Neuronal stem cell (in vitro differentiated cells): ENCODE data around the gene HNMT.

ENCODE experiments used
- DNase-seq: peaks from one replicate; pipeline ENCODE4 v3.0.0-alpha.2; 2013; ENCODE audit warnings: low spot score
- H2AFZ ChIP-seq: one replicate; pipeline ENCODE4 v1.6.1; 2013; ENCODE audit warnings: mild to moderate bottlenecking, low read length, inconsistent platforms
- H2AK5ac ChIP-seq: 2 replicates; pipeline ENCODE4 v1.6.1; 2013; ENCODE audit warnings: low read depth, mild to moderate bottlenecking, inconsistent platforms, low read length, moderate library complexity, mixed read lengths
- H2BK120ac ChIP-seq: 2 replicates; pipeline ENCODE4 v1.6.1; 2013; ENCODE audit warnings: low read depth, mild to moderate bottlenecking, inconsistent platforms, low read length, moderate library complexity, mixed read lengths
- H2BK12ac ChIP-seq: one replicate; pipeline ENCODE4 v1.6.1; 2013; ENCODE audit warnings: low read length, inconsistent platforms
- H2BK15ac ChIP-seq: 2 replicates; pipeline ENCODE4 v1.6.1; 2013; ENCODE audit warnings: mild to moderate bottlenecking, low read length, inconsistent platforms, mixed read lengths
- H2BK5ac ChIP-seq: one replicate; pipeline ENCODE4 v1.6.1; 2013; ENCODE audit warnings: inconsistent platforms, mild to moderate bottlenecking, low read length, moderate library complexity
- H3K14ac ChIP-seq: one replicate; pipeline ENCODE4 v1.6.1; 2013; ENCODE audit warnings: low read length, inconsistent platforms
- H3K18ac ChIP-seq: 2 replicates; pipeline ENCODE4 v1.6.1; 2013; ENCODE audit warnings: low read length, inconsistent platforms
- H3K23ac ChIP-seq: 2 replicates; pipeline ENCODE4 v1.6.1; 2013; ENCODE audit warnings: low read depth, mild to moderate bottlenecking, mixed read lengths, low read length, inconsistent platforms; ENCODE audit not compliant: poor library complexity
- H3K27ac ChIP-seq: replicated peaks from 3 replicates; pipeline ENCODE4 v1.5.1; 2013; ENCODE audit warnings: low read length, inconsistent platforms
- H3K27me3 ChIP-seq, 3 experiments: 2 replicates each; pipeline ENCODE4 v1.6.1; 2013; ENCODE audit warnings: low read length in 3 of 3, mild to moderate bottlenecking in 2 of 3, inconsistent platforms in 1 of 3, low read depth in 1 of 3, mixed read lengths in 1 of 3, moderate library complexity in 1 of 3; ENCODE audit not compliant: control insufficient read depth in 3 of 3, insufficient read depth in 3 of 3
- H3K36me3 ChIP-seq, 2 donors: replicated peaks in 1 of 2; 2 replicates each; pipeline ENCODE4 v1.6.1; 2013; ENCODE audit warnings: low read length in 2 of 2; ENCODE audit not compliant: control insufficient read depth in 2 of 2, insufficient read depth in 2 of 2
- H3K4ac ChIP-seq: 2 replicates; pipeline ENCODE4 v1.6.1; 2013; ENCODE audit warnings: inconsistent platforms, mild to moderate bottlenecking, low read length, moderate library complexity
- H3K4me1 ChIP-seq, 2 donors: 1 replicate in 1 of 2; 2 replicates in 1 of 2; pipeline ENCODE4 v1.6.1; 2013; ENCODE audit warnings: low read length in 2 of 2, low read depth in 1 of 2; ENCODE audit not compliant: control insufficient read depth in 2 of 2, insufficient read depth in 1 of 2
- H3K4me2 ChIP-seq: one replicate; pipeline ENCODE4 v1.6.1; 2013; ENCODE audit warnings: mild to moderate bottlenecking, low read length, inconsistent platforms; ENCODE audit not compliant: insufficient read depth, poor library complexity, severe bottlenecking
- H3K4me3 ChIP-seq, 2 donors: 2 replicates each; pipeline ENCODE4 v1.5.1; 2013; ENCODE audit warnings: low read length in 2 of 2, mild to moderate bottlenecking in 2 of 2, inconsistent platforms in 1 of 2, moderate library complexity in 1 of 2
- H3K79me1 ChIP-seq: one replicate; pipeline ENCODE4 v1.6.1; 2013; ENCODE audit warnings: low read depth, mild to moderate bottlenecking, inconsistent platforms, low read length, moderate library complexity
- H3K9ac ChIP-seq: one replicate; pipeline ENCODE4 v1.6.1; 2013; ENCODE audit warnings: mild to moderate bottlenecking, low read depth, low read length, inconsistent platforms; ENCODE audit not compliant: poor library complexity
- H3K9me3 ChIP-seq, 2 donors: replicated peaks in 1 of 2; 2 replicates each; pipeline versions ENCODE3 to v1.6.1; 2013; ENCODE audit warnings: low read length in 2 of 2, mild to moderate bottlenecking in 2 of 2, inconsistent platforms in 1 of 2, low read depth in 1 of 2, mixed read lengths in 1 of 2, moderate library complexity in 1 of 2; ENCODE audit not compliant: control insufficient read depth in 2 of 2, insufficient read depth in 1 of 2
- H4K8ac ChIP-seq: one replicate; pipeline ENCODE4 v1.6.1; 2013; ENCODE audit warnings: low read depth, mild to moderate bottlenecking, inconsistent platforms, low read length, moderate library complexity
- H4K91ac ChIP-seq: one replicate; pipeline ENCODE4 v1.6.1; 2013; ENCODE audit warnings: low read length, low read depth, mild to moderate bottlenecking, inconsistent platforms; ENCODE audit not compliant: poor library complexity
- WGBS, 2 donors: extraction: QIAGEN DNeasy Blood & Tissue Kit; methylation state at CpG; one replicate each; pipeline ENCODE4 v1.1.7; 2013; ENCODE audit warnings: missing lambda C conversion rate in 2 of 2, mixed read lengths in 1 of 2; ENCODE audit not compliant: insufficient read length in 2 of 2, insufficient replicate concordance in 1 of 2; ENCODE audit errors: extremely low coverage in 2 of 2; 5-methylcytosine and 5-hydroxymethylcytosine counted together

HNMT gene

DNA sequence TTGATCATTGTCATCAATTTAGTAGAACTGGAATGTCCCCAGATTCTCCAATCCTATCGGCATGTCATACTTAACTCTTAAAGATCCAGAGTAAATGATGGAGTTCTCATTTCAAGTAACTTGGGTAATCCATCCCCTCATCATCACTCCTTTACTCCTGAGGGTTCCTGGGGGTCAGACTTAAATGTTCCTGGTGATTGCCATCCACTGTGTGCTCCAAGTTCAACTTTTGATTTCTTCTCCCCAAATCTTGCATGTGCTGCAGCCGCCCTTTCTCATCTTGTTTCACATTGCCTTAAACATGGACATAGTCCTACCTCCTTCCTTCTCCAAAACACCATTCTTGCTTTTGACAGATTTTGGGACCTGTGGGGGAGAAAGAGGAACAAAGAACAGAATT lies 43.2 kb downstream of the HNMT start:
- Histone ChIP-seq H3K9ac (no peak overlapping the region), H2AFZ (no peak overlapping the region), H3K4me3 (no peak overlapping the region), H3K4ac (no peak overlapping the region), H3K23ac (no peak overlapping the region), H3K4me1 (no peaks in the 10 kb centered on the region), H2AK5ac (no peak overlapping the region), H3K18ac (no peak overlapping the region), H3K36me3 (no peaks in the 10 kb centered on the region), H4K91ac (no peak overlapping the region), H3K4me2 (no peak overlapping the region), H2BK120ac (no peak overlapping the region), H2BK12ac (no peak overlapping the region), H3K14ac (no peak overlapping the region), H3K9me3 (no peaks in the 10 kb centered on the region), H3K79me1 (no peaks in the 10 kb centered on the region), H3K27ac (no peak overlapping the region), H3K27me3 (no peaks in the 10 kb centered on the region), H2BK15ac (no peak overlapping the region), H4K8ac (no peak overlapping the region), H2BK5ac (no peak overlapping the region)
- no peak for DNase-seq
- WGBS, 2 donors = no CpG with 5 or more reads among the region's 2 CpGs

DNA sequence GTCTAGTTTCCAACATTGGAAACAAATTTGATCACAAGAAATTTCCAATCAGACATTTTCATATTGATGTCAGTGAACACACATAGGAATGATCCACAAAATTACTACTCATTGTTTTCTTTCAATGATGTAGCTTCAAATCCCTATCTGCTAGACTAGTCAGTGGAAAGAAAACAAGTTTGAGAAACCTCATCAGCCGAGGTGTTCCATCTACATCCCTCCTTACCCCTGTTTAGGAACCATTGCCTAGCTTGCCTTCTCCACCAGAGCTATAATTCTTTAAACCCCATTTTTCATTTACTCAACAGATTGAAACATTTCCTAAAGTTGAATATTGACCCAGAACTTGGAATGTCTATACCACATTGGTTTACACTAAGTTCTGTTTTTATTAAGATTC lies 45.3 kb downstream of the HNMT start:
- H2AK5ac ChIP-seq = no peak overlapping the region
- DNase-seq = no peak
- H4K91ac ChIP-seq = no peak overlapping the region
- no peak overlapping the region for H3K4ac ChIP-seq
- H3K9ac ChIP-seq = no peak overlapping the region
- H2BK12ac ChIP-seq = no peak overlapping the region
- no peak overlapping the region for H3K23ac ChIP-seq
- no peaks in the 10 kb centered on the region for H3K4me1 ChIP-seq
- no peak overlapping the region for H3K27ac ChIP-seq
- no peak overlapping the region for H2AFZ ChIP-seq
- H3K36me3 ChIP-seq = no peaks in the 10 kb centered on the region
- H2BK5ac ChIP-seq = no peak overlapping the region
- no peak overlapping the region for H2BK120ac ChIP-seq
- no peak overlapping the region for H3K14ac ChIP-seq
- no peaks in the 10 kb centered on the region for H3K79me1 ChIP-seq
- no peak overlapping the region for H3K4me3 ChIP-seq
- H4K8ac ChIP-seq = no peak overlapping the region
- no peak overlapping the region for H3K4me2 ChIP-seq
- WGBS, 2 donors = no CpG with 5 or more reads among the region's 1 CpG
- no peaks in the 10 kb centered on the region for H3K27me3 ChIP-seq
- no peak overlapping the region for H3K18ac ChIP-seq
- no peaks in the 10 kb centered on the region for H3K9me3 ChIP-seq
- no peak overlapping the region for H2BK15ac ChIP-seq

DNA sequence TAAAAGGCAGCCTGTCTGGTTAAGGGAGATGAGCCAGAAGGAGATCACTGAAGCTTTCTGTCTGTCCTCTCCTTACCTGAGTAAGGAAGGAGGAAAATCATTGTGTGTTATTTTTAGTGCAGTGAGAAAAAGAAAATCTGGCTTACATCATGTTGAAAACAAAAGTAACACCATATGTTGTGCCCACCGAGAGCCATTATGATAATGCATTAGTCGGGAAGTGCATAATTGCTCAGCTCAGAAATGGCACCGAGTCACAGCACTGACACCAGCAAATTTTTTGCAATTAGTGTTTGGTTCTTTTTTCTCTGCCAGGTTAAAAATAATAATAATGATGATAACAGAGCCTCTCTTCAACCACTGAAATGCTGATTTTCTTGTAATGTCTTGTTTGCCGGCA lies 46.6 kb downstream of the HNMT start:
- H4K91ac ChIP-seq = no peak overlapping the region
- no peak overlapping the region for H3K18ac ChIP-seq
- no peak overlapping the region for H2BK15ac ChIP-seq
- no peaks in the 10 kb centered on the region for H3K9me3 ChIP-seq
- H3K27ac ChIP-seq = no peak overlapping the region
- H3K4me2 ChIP-seq = no peak overlapping the region
- H3K36me3 ChIP-seq = no peaks in the 10 kb centered on the region
- no peak overlapping the region for H3K4ac ChIP-seq
- H2BK120ac ChIP-seq = no peak overlapping the region
- no peak overlapping the region for H3K23ac ChIP-seq
- no peak overlapping the region for H2BK5ac ChIP-seq
- DNase-seq = no peak
- no peak overlapping the region for H2AFZ ChIP-seq
- H3K9ac ChIP-seq = no peak overlapping the region
- no peaks in the 10 kb centered on the region for H3K27me3 ChIP-seq
- H3K79me1 ChIP-seq = no peaks in the 10 kb centered on the region
- no peak overlapping the region for H3K4me3 ChIP-seq
- H3K14ac ChIP-seq = no peak overlapping the region
- no CpG with 5 or more reads among the region's 4 CpGs for WGBS, 2 donors
- H3K4me1 ChIP-seq = no peaks in the 10 kb centered on the region
- H2AK5ac ChIP-seq = no peak overlapping the region
- H2BK12ac ChIP-seq = no peak overlapping the region
- H4K8ac ChIP-seq = no peak overlapping the region

DNA sequence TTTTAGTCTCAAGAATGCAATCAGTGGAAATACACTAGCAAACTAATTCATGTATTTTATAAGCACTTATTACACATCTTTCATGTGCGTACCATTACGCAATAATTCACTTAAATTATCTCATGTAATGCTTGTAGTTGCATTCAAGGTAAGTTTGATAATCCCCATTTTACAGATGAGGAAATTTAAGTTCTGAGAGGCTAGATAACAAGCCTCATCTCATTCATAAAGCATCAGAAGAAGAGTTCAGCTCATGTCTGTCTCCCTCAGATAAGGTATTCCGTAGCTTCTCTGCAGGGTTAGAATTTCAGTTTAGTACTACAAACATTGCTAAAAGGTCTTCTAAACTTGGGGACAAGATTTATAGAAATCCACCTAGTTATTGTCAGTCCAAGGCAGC lies 47.8 kb downstream of the HNMT start:
- Histone ChIP-seq H2AFZ (no peak overlapping the region), H3K4me3 (no peak overlapping the region), H4K8ac (no peak overlapping the region), H2BK120ac (no peak overlapping the region), H3K79me1 (no peaks in the 10 kb centered on the region), H3K27ac (no peak overlapping the region), H3K4ac (no peak overlapping the region), H4K91ac (no peak overlapping the region), H3K4me2 (no peak overlapping the region), H2BK12ac (no peak overlapping the region), H3K18ac (no peak overlapping the region), H3K14ac (no peak overlapping the region), H3K36me3 (no peaks in the 10 kb centered on the region), H3K27me3 (no peaks in the 10 kb centered on the region), H2BK5ac (no peak overlapping the region), H3K9me3 (no peaks in the 10 kb centered on the region), H2AK5ac (no peak overlapping the region), H3K23ac (no peak overlapping the region), H2BK15ac (no peak overlapping the region), H3K9ac (no peak overlapping the region), H3K4me1 (no peaks in the 10 kb centered on the region)
- WGBS, 2 donors = no CpG with 5 or more reads among the region's 3 CpGs
- no peak for DNase-seq
